H1 (cell line): ENCODE results near the gene CCL7. TPM values are rescaled to one million over a fixed set of nuclear protein-coding genes. Genes with fewer than 3 reads are reported as not detected.

Experiments used
- CTCF ChIA-PET: fragments of 300-600 bp; sonication (Branson Sonifier 250); formaldehyde crosslinking; loops from one replicate; lab custom pipeline; 2021; ENCODE audit not compliant: partially characterized antibody; lab: Charles Lee
- POLR2A ChIA-PET: fragments of 300-600 bp; sonication (Branson Sonifier 250); formaldehyde crosslinking; loops from one replicate; lab custom pipeline; 2021; ENCODE audit warnings: inconsistent platforms; ENCODE audit not compliant: partially characterized antibody; lab: Charles Lee
- DNase-seq, 2 experiments: peaks; one replicate each; pipeline versions ENCODE4 v3.0.0 to v3.0.0-alpha.2; 2010 to 2022; ENCODE audit warnings: low spot score in 2 of 2, low read depth in 1 of 2, mixed read lengths in 1 of 2
- FAIRE-seq: peaks from 2 replicates; lab custom pipeline; 2011; peaks lifted over from hg19 to GRCh38; lab: Jason Lieb, UNC
- H2AFZ ChIP-seq: 2 replicates; pipeline ENCODE4 v1.8.1; 2012; ENCODE audit warnings: low read length, inconsistent platforms
- H2AK5ac ChIP-seq: 2 replicates; pipeline ENCODE4 v1.6.1; 2013; ENCODE audit warnings: low read depth, low read length
- H2BK120ac ChIP-seq: replicated peaks from 2 replicates; pipeline ENCODE3; 2013; ENCODE audit warnings: low read depth, low read length, inconsistent platforms
- H2BK12ac ChIP-seq: 2 replicates; pipeline ENCODE4 v1.6.1; 2013; ENCODE audit warnings: low read depth, low read length
- H2BK15ac ChIP-seq: 2 replicates; pipeline ENCODE4 v1.6.1; 2013; ENCODE audit warnings: low read length
- H2BK20ac ChIP-seq: 2 replicates; pipeline ENCODE4 v1.6.1; 2013; ENCODE audit warnings: low read length
- H2BK5ac ChIP-seq: 2 replicates; pipeline ENCODE4 v1.6.1; 2013; ENCODE audit warnings: low read depth, low read length
- H3K14ac ChIP-seq: 2 replicates; pipeline ENCODE4 v1.6.1; 2013; ENCODE audit warnings: inconsistent platforms; ENCODE audit not compliant: insufficient read length
- H3K18ac ChIP-seq: 2 replicates; pipeline ENCODE4 v1.6.1; 2013; ENCODE audit warnings: low read length; ENCODE audit errors: extremely low read depth
- H3K23ac ChIP-seq: 2 replicates; pipeline ENCODE4 v1.6.1; 2013; ENCODE audit warnings: inconsistent platforms; ENCODE audit not compliant: insufficient read length
- H3K23me2 ChIP-seq: 2 replicates; pipeline ENCODE4 v1.6.1; 2013; ENCODE audit warnings: low read depth, low read length
- H3K27ac ChIP-seq: 2 replicates; pipeline ENCODE4 v1.6.1; 2011; ENCODE audit warnings: low read depth, low read length, inconsistent platforms
- H3K27me3 ChIP-seq, 4 experiments: replicated peaks in 1 of 4; 1 replicate in 1 of 4; 2 replicates in 3 of 4; pipeline versions ENCODE4 v1.6.1 to v1.8.1; 2011 to 2013; ENCODE audit warnings: low read length in 3 of 4, mild to moderate bottlenecking in 3 of 4, inconsistent platforms in 2 of 4, mixed read lengths in 2 of 4, moderate library complexity in 1 of 4; ENCODE audit not compliant: control insufficient read depth in 3 of 4, insufficient read depth in 3 of 4; ENCODE audit errors: extremely low read depth in 1 of 4
- H3K36me3 ChIP-seq, 4 experiments: 2 replicates each; pipeline versions ENCODE4 v1.6.1 to v1.8.1; 2011 to 2013; ENCODE audit warnings: mild to moderate bottlenecking in 4 of 4, low read length in 3 of 4, moderate library complexity in 2 of 4, control low read depth in 1 of 4, inconsistent platforms in 1 of 4; ENCODE audit not compliant: insufficient read depth in 4 of 4, control insufficient read depth in 2 of 4
- H3K4ac ChIP-seq: replicated peaks from 2 replicates; pipeline ENCODE3; 2013; ENCODE audit warnings: low read length, low read depth, mixed read lengths, inconsistent platforms; ENCODE audit not compliant: insufficient read length
- H3K4me1 ChIP-seq, 4 experiments: replicated peaks in 1 of 4; 1 replicate in 1 of 4; 2 replicates in 3 of 4; pipeline versions ENCODE4 v1.6.1 to v1.8.1; 2011 to 2013; ENCODE audit warnings: low read length in 3 of 4, inconsistent platforms in 2 of 4, mixed read lengths in 1 of 4; ENCODE audit not compliant: insufficient read depth in 4 of 4, control insufficient read depth in 3 of 4
- H3K4me2 ChIP-seq, 2 experiments: 2 replicates each; pipeline versions ENCODE4 v1.6.1 to v1.8.1; 2011 to 2013; ENCODE audit warnings: low read depth in 2 of 2, low read length in 2 of 2, control low read depth in 1 of 2, inconsistent platforms in 1 of 2, mild to moderate bottlenecking in 1 of 2; ENCODE audit not compliant: insufficient read depth in 1 of 2
- H3K4me3 ChIP-seq, 4 experiments: fragments of 200-600, 300-600 bp in 1 of 4; sonication (generic), shearing (Covaris generic), sonication (Bioruptor Twin) in 1 of 4; 2 replicates each; pipeline versions ENCODE4 v1.5.1 to v1.8.1; 2011 to 2016; ENCODE audit warnings: low read length in 4 of 4, low read depth in 3 of 4, control low read depth in 2 of 4, inconsistent platforms in 2 of 4, mild to moderate bottlenecking in 2 of 4, mixed read lengths in 1 of 4, moderate library complexity in 1 of 4; ENCODE audit not compliant: insufficient read depth in 2 of 4; ENCODE audit errors: extremely low read depth in 1 of 4
- H3K56ac ChIP-seq: replicated peaks from 2 replicates; pipeline ENCODE3; 2013; ENCODE audit warnings: low read depth, mild to moderate bottlenecking, mixed read lengths, low read length, inconsistent platforms; ENCODE audit not compliant: insufficient read length
- H3K79me1 ChIP-seq: 2 replicates; pipeline ENCODE4 v1.6.1; 2013; ENCODE audit warnings: low read depth, low read length, control low read depth
- H3K79me2 ChIP-seq, 2 experiments: 2 replicates each; pipeline versions ENCODE4 v1.6.1 to v1.8.1; 2012 to 2013; ENCODE audit warnings: low read length in 2 of 2, mild to moderate bottlenecking in 2 of 2, inconsistent platforms in 1 of 2; ENCODE audit not compliant: insufficient read depth in 2 of 2, control insufficient read depth in 1 of 2
- H3K9ac ChIP-seq, 4 experiments: replicated peaks in 1 of 4; 1 replicate in 1 of 4; 2 replicates in 3 of 4; pipeline versions ENCODE4 v1.6.1 to v1.8.1; 2011 to 2013; ENCODE audit warnings: low read depth in 3 of 4, low read length in 3 of 4, control low read depth in 2 of 4, mild to moderate bottlenecking in 2 of 4, moderate library complexity in 2 of 4, inconsistent platforms in 1 of 4; ENCODE audit errors: extremely low read depth in 1 of 4
- H3K9me3 ChIP-seq, 2 experiments: 2 replicates each; pipeline versions ENCODE4 v1.6.1 to v1.8.1; 2012 to 2013; ENCODE audit warnings: mild to moderate bottlenecking in 2 of 2, moderate library complexity in 2 of 2, control low read depth in 1 of 2, inconsistent platforms in 1 of 2, low read depth in 1 of 2, low read length in 1 of 2, mixed read lengths in 1 of 2; ENCODE audit not compliant: insufficient read depth in 2 of 2
- H4K20me1 ChIP-seq, 2 experiments: replicated peaks in 1 of 2; 2 replicates each; pipeline versions ENCODE3 to v1.8.1; 2011 to 2013; ENCODE audit warnings: inconsistent platforms in 2 of 2, low read length in 2 of 2, mild to moderate bottlenecking in 1 of 2; ENCODE audit not compliant: insufficient read depth in 2 of 2, control insufficient read depth in 1 of 2
- H4K5ac ChIP-seq: 2 replicates; pipeline ENCODE4 v1.6.1; 2013; ENCODE audit warnings: low read length, low read depth, mixed read lengths, inconsistent platforms; ENCODE audit not compliant: insufficient read length
- H4K8ac ChIP-seq: 2 replicates; pipeline ENCODE4 v1.8.0; 2013; ENCODE audit warnings: mild to moderate bottlenecking, moderate library complexity, low read length, inconsistent platforms; ENCODE audit not compliant: insufficient read depth; ENCODE audit errors: extremely low read depth
- H4K91ac ChIP-seq: replicated peaks from 2 replicates; pipeline ENCODE3; 2013; ENCODE audit warnings: low read length, mixed read lengths, inconsistent platforms; ENCODE audit not compliant: insufficient read length
- CHD2 ChIP-seq: IDR thresholded peaks from 2 replicates; pipeline ENCODE4 v1.6.1; 2012; ENCODE audit warnings: low read length, improper control_type of control experiment
- FOSL1 ChIP-seq: IDR thresholded peaks from 2 replicates; pipeline ENCODE4 v1.6.1; 2011; ENCODE audit warnings: mild to moderate bottlenecking, low read depth, low read length, moderate library complexity; ENCODE audit not compliant: insufficient read depth
- GTF2F1 ChIP-seq: IDR thresholded peaks from 2 replicates; pipeline ENCODE4 v1.6.1; 2012; ENCODE audit warnings: low read depth, low read length, improper control_type of control experiment, borderline replicate concordance
- KDM4A ChIP-seq: IDR thresholded peaks from one replicate; pipeline ENCODE4 v1.7.1; 2012; ENCODE audit warnings: low read depth, mild to moderate bottlenecking, moderate library complexity, low read length, inconsistent platforms; ENCODE audit not compliant: severe bottlenecking
- SIRT6 ChIP-seq: IDR thresholded peaks from one replicate; pipeline ENCODE4 v1.7.1; 2012; ENCODE audit warnings: low read length, inconsistent platforms
- SUZ12 ChIP-seq: fragments of 200-600 bp; sonication (generic); IDR thresholded peaks from 2 replicates; pipeline ENCODE4 v1.6.1; 2012; ENCODE audit warnings: mild to moderate bottlenecking, inconsistent platforms, low read length, moderate library complexity, mixed read lengths
- TEAD4 ChIP-seq: IDR thresholded peaks from 2 replicates; pipeline ENCODE4 v1.6.1; 2012; ENCODE audit warnings: low read depth, low read length, inconsistent platforms, mixed read lengths
- WGBS, 2 experiments: shearing (Covaris generic) in 1 of 2; methylation state at CpG; one replicate each; pipeline versions ENCODE4 v1.1.6 to v1.1.7; 2013 to 2015; ENCODE audit warnings: low lambda C conversion rate in 2 of 2, mixed read lengths in 2 of 2, inconsistent platforms in 1 of 2, low coverage in 1 of 2, missing lambda C conversion rate in 1 of 2; ENCODE audit not compliant: insufficient replicate concordance in 2 of 2, insufficient coverage in 1 of 2, insufficient read length in 1 of 2; ENCODE audit errors: extremely low coverage in 1 of 2, missing lambda C conversion rate in 1 of 2; 5-methylcytosine and 5-hydroxymethylcytosine counted together
- polyA plus RNA-seq, 7 experiments: library from polyadenylated mRNA; depleted of rRNA in 3 of 7; stranded (reverse) in 5 of 7; unstranded in 2 of 7; fragments of >200 nt in 5 of 7; fragments of 200-250 nt in 2 of 7; gene quantifications; 1 replicate in 5 of 7; 2 replicates in 1 of 7; 4 replicates in 1 of 7; pipeline versions ENCODE4 v1.2.1 to v1.2.3, GENCODE V29; 2011 to 2013; ENCODE audit warnings: missing spikeins in 2 of 7, mixed read lengths in 2 of 7
- total RNA-seq: library from RNA; stranded (reverse); fragmentation: NEBNext Ultra II Directional; extraction: Animal tissue kit (Norgen Biotek cat#: 25700); gene quantifications from 2 replicates; pipeline ENCODE4 v1.2.1, GENCODE V29; 2021

The CCL7 gene
- total and polyA plus RNA-seq, 2 of the 8 experiments (the other 6 are each of a cell fraction or from before 2014, with no cell fraction given), result not detected

GRCh38 chr17:34253139-34253525 lies 16.9 kb upstream of the CCL7 start:
- no peak overlapping the region for H2BK120ac ChIP-seq
- H2BK15ac ChIP-seq, result no peak overlapping the region
- no peaks in the 10 kb centered on the region for H3K79me1 ChIP-seq
- FAIRE-seq (no peak), DNase-seq (no peak)
- H2AK5ac ChIP-seq, result no peak overlapping the region
- H3K4me2 ChIP-seq, result no peak overlapping the region
- H4K20me1 ChIP-seq, result no peaks in the 10 kb centered on the region
- H2AFZ ChIP-seq, result no peak overlapping the region
- H3K27me3 ChIP-seq, result no peaks in the 10 kb centered on the region
- peaks cover 4 to 11% (median 7%) of the 10 kb centered on the region in 4 experiments; a peak in 6 of 7 replicates for H3K4me1 ChIP-seq
- WGBS, 2 experiments, result 84% methylated on average over 3 of the region's 3 CpGs; no CpG with 5 or more reads in 1 of the 2 experiments
- peaks cover 6% of the 10 kb centered on the region; the same call in 1 of the 2 replicates for H3K23me2 ChIP-seq
- no peak overlapping the region for H3K56ac ChIP-seq
- TF ChIP-seq CHD2 (no peak), GTF2F1 (no peak), KDM4A (no peak), FOSL1 (no peak), SUZ12 (no peak), TEAD4 (no peak), SIRT6 (no peak)
- no peak overlapping the region for H2BK5ac ChIP-seq
- no peaks in the 10 kb centered on the region for H3K79me2 ChIP-seq
- no peak overlapping the region for H3K4me3 ChIP-seq
- H3K23ac ChIP-seq, result no peak overlapping the region
- no peak overlapping the region for H3K18ac ChIP-seq
- H3K4ac ChIP-seq, result no peak overlapping the region
- no peak overlapping the region for H3K27ac ChIP-seq
- CTCF ChIA-PET, result interaction anchor here (1.4 kb wide), 1 partner anchor 65 kb away, joined by 5 read pairs; no protein-coding TSS in a partner anchor
- no peak overlapping the region; the same call in 1 of the 2 replicates for H2BK12ac ChIP-seq
- no peak overlapping the region for H4K91ac ChIP-seq
- H3K9ac ChIP-seq, result no peak overlapping the region
- no peak overlapping the region; the same call in 1 of the 2 replicates for H2BK20ac ChIP-seq
- no peak overlapping the region for H4K8ac ChIP-seq
- POLR2A ChIA-PET, result interaction anchor here (1.1 kb wide), 1 partner anchor 14 kb away, joined by 3 read pairs; no protein-coding TSS in a partner anchor
- no peaks in the 10 kb centered on the region for H3K9me3 ChIP-seq
- H3K14ac ChIP-seq, result no peak overlapping the region
- no peak overlapping the region for H4K5ac ChIP-seq
- no peaks in the 10 kb centered on the region for H3K36me3 ChIP-seq
